Inferior parietal cortex (tissue), 1 donor: Measurements from ENCODE around the gene PLOD3.

Experiments used
- DNase-seq: peaks from one replicate; pipeline ENCODE4 v3.0.0-alpha.2; 2016; ENCODE audit errors: extremely low spot score

PLOD3 gene

GRCh38 chr7:101239191-101239950 is 22.0 kb upstream of the PLOD3 start:
- no peak for DNase-seq

- no peak for DNase-seq
These were observed 21.1 kb upstream of the PLOD3 start for GRCh38 chr7:101238226-101239182.

- no peak for DNase-seq
These were observed 20.1 kb upstream of the PLOD3 start, which contains the start of gene CLDN15 for GRCh38 chr7:101237206-101238067. CLDN15 (minus strand) TSS chr7:101237802; CDS start chr7:101237581, 221 bp downstream.

GRCh38 chr7:101236292-101236835 is 19.0 kb upstream of the PLOD3 start:
- no peak for DNase-seq

GRCh38 chr7:101235522-101235921 is 18.1 kb upstream of the PLOD3 start:
- no peak for DNase-seq

- DNase-seq, result no peak
These were observed 17.7 kb upstream of the PLOD3 start for GRCh38 chr7:101235050-101235449.

- DNase-seq, result no peak
These were observed 17.3 kb upstream of the PLOD3 start for GRCh38 chr7:101234636-101235035.

GRCh38 chr7:101233907-101234547 is 16.6 kb upstream of the PLOD3 start:
- DNase-seq, result no peak

- no peak for DNase-seq
These were observed 14.9 kb upstream of the PLOD3 start for GRCh38 chr7:101232141-101232850.

- DNase-seq, result no peak
These were observed 14.3 kb upstream of the PLOD3 start for GRCh38 chr7:101231644-101232043.

GRCh38 chr7:101226721-101227120 is 9.3 kb upstream of the PLOD3 start:
- DNase-seq, result peak; percentile 51

- no peak for DNase-seq
These were observed 8.3 kb upstream of the PLOD3 start for GRCh38 chr7:101225650-101226049.

- no peak for DNase-seq
These were observed 6.1 kb upstream of the PLOD3 start for GRCh38 chr7:101223528-101223927.

- DNase-seq, result no peak
These were observed 5.0 kb upstream of the PLOD3 start for GRCh38 chr7:101222275-101222830.

- DNase-seq, result no peak
These were observed 2.9 kb upstream of the PLOD3 start for GRCh38 chr7:101220295-101220694.

- DNase-seq, result no peak
These were observed 1.1 kb upstream of the PLOD3 start for GRCh38 chr7:101218236-101219125.

- no peak for DNase-seq
These were observed 457 bp downstream of the PLOD3 start for GRCh38 chr7:101216860-101217387.

- DNase-seq, result no peak
These were observed 1.2 kb downstream of the PLOD3 start for GRCh38 chr7:101216001-101216859.
